Liver (tissue), 9 donors: ENCODE measurements around the gene MEG3. TPM values are rescaled to one million over a fixed set of nuclear protein-coding genes. Genes with fewer than 3 reads are reported as not detected.

Experiments used
- DNase-seq: peaks from one replicate; pipeline ENCODE4 v3.0.0-alpha.2; 2017; ENCODE audit warnings: low spot score
- H3K27ac ChIP-seq, 2 donors: one replicate each; pipeline ENCODE4 v1.7.0; 2013; ENCODE audit warnings: inconsistent platforms in 2 of 2, low read length in 2 of 2, control low read depth in 1 of 2, low read depth in 1 of 2, mild to moderate bottlenecking in 1 of 2
- H3K27me3 ChIP-seq, 4 donors: one replicate each; pipeline versions ENCODE4 v1.6.1 to v1.7.0; 2013; ENCODE audit warnings: low read length in 3 of 4, inconsistent platforms in 1 of 4, mild to moderate bottlenecking in 1 of 4, moderate library complexity in 1 of 4; ENCODE audit not compliant: control insufficient read depth in 4 of 4, insufficient read depth in 4 of 4
- H3K36me3 ChIP-seq, 4 donors: one replicate each; pipeline versions ENCODE4 v1.6.1 to v1.7.0; 2013; ENCODE audit warnings: low read length in 3 of 4, mild to moderate bottlenecking in 3 of 4, low read depth in 1 of 4, moderate library complexity in 1 of 4; ENCODE audit not compliant: control insufficient read depth in 4 of 4, insufficient read depth in 3 of 4
- H3K4me1 ChIP-seq, 4 donors: one replicate each; pipeline versions ENCODE4 v1.6.1 to v1.7.0; 2013; ENCODE audit warnings: low read length in 3 of 4, mild to moderate bottlenecking in 3 of 4, moderate library complexity in 1 of 4; ENCODE audit not compliant: control insufficient read depth in 4 of 4, insufficient read depth in 4 of 4
- H3K4me3 ChIP-seq, 3 donors: one replicate each; pipeline versions ENCODE4 v1.6.1 to v1.7.0; 2013; ENCODE audit warnings: low read length in 3 of 3, control low read depth in 1 of 3, low read depth in 1 of 3, mild to moderate bottlenecking in 1 of 3
- H3K9ac ChIP-seq, 2 donors: one replicate each; pipeline ENCODE4 v1.7.0; 2013; ENCODE audit warnings: low read length in 2 of 2, mild to moderate bottlenecking in 2 of 2, moderate library complexity in 2 of 2, control low read depth in 1 of 2, low read depth in 1 of 2
- H3K9me3 ChIP-seq, 4 donors: one replicate each; pipeline versions ENCODE4 v1.6.1 to v1.7.0; 2013; ENCODE audit warnings: low read length in 3 of 4; ENCODE audit not compliant: control insufficient read depth in 4 of 4
- ATF3 ChIP-seq: IDR thresholded peaks from 2 replicates; pipeline ENCODE4 v1.6.1; 2016; ENCODE audit warnings: antibody characterized with exemption
- CTCF ChIP-seq: fragments of 150-350 bp; IDR thresholded peaks from 2 replicates; pipeline ENCODE4 v1.5.1; 2017; ENCODE audit warnings: improper control_type of control experiment, low read depth, low read length; ENCODE audit not compliant: missing input control
- EGR1 ChIP-seq, 2 donors: IDR thresholded peaks; 2 replicates each; pipeline ENCODE4 v1.6.1; 2016 to 2018; ENCODE audit warnings: antibody characterized with exemption in 2 of 2, low read depth in 2 of 2
- FOXA1 ChIP-seq: IDR thresholded peaks from 2 replicates; pipeline ENCODE4 v1.6.1; 2016; ENCODE audit warnings: antibody characterized with exemption
- FOXA2 ChIP-seq: IDR thresholded peaks from 2 replicates; pipeline ENCODE4 v1.6.1; 2016; ENCODE audit warnings: antibody characterized with exemption
- HNF4A ChIP-seq, 2 donors: conservative IDR thresholded peaks; 2 replicates each; pipeline ENCODE4 v1.6.1; 2016; ENCODE audit warnings: antibody characterized with exemption in 2 of 2, mild to moderate bottlenecking in 2 of 2
- HNF4G ChIP-seq: IDR thresholded peaks from 2 replicates; pipeline ENCODE4 v1.6.1; 2016; ENCODE audit warnings: antibody characterized with exemption
- JUND ChIP-seq, 2 donors: IDR thresholded peaks; 2 replicates each; pipeline ENCODE4 v1.6.1; 2016; ENCODE audit warnings: antibody characterized with exemption in 2 of 2
- MAX ChIP-seq: IDR thresholded peaks from 2 replicates; pipeline ENCODE4 v1.6.1; 2016; ENCODE audit warnings: antibody characterized with exemption
- NR2F2 ChIP-seq: IDR thresholded peaks from 2 replicates; pipeline ENCODE4 v1.6.1; 2016; ENCODE audit warnings: antibody characterized with exemption
- REST ChIP-seq: IDR thresholded peaks from 2 replicates; pipeline ENCODE4 v1.6.1; 2016; ENCODE audit warnings: antibody characterized with exemption, mild to moderate bottlenecking
- RXRA ChIP-seq, 2 donors: IDR thresholded peaks; 2 replicates each; pipeline ENCODE4 v1.6.1; 2017 to 2018; ENCODE audit warnings: antibody characterized with exemption in 2 of 2, mild to moderate bottlenecking in 1 of 2
- SP1 ChIP-seq: IDR thresholded peaks from 2 replicates; pipeline ENCODE4 v1.6.1; 2018; ENCODE audit warnings: antibody characterized with exemption, mild to moderate bottlenecking
- YY1 ChIP-seq: IDR thresholded peaks from 2 replicates; pipeline ENCODE4 v1.6.1; 2016; ENCODE audit warnings: antibody characterized with exemption, mild to moderate bottlenecking
- ZBTB33 ChIP-seq: IDR thresholded peaks from 2 replicates; pipeline ENCODE4 v1.6.1; 2016; ENCODE audit warnings: antibody characterized with exemption
- WGBS: extraction: QIAGEN DNeasy Blood & Tissue Kit; methylation state at CpG from one replicate; pipeline ENCODE4 v1.1.7; 2013; 5-methylcytosine and 5-hydroxymethylcytosine counted together
- polyA plus RNA-seq, 2 donors: library from polyadenylated mRNA; stranded (reverse) in 1 of 2; unstranded in 1 of 2; fragments of 200-250 nt in 1 of 2; fragments of >200 nt in 1 of 2; fragmentation: Nextera tagmentation in 1 of 2; extraction: Ambion mirVana in 1 of 2; gene quantifications; one replicate each; pipeline versions ENCODE4 v1.2.1 to v1.2.3, GENCODE V29; 2013 to 2015
- total RNA-seq, 2 donors: library from RNA; depleted of rRNA; stranded (reverse); fragments of >200 nt; gene quantifications; one replicate each; pipeline ENCODE4 v1.2.3, GENCODE V29; 2014
- donor health status: healthy.
- donor health status: healthy.
- donor health status: healthy.
- donor health status: healthy.
- donor health status: healthy.

The MEG3 gene
- total and polyA plus RNA-seq, 4 donors = 12.3 to 485 (median 23.1) TPM

GRCh38 chr14:100823413-100824080 is 2.4 kb upstream of the MEG3 start:
- no peak for DNase-seq

GRCh38 chr14:100824091-100824551 is 1.8 kb upstream of the MEG3 start:
- TF ChIP-seq REST = no peak
- no peak for DNase-seq
- Histone ChIP-seq H3K36me3 (no peaks in the 10 kb centered on the region), H3K4me3 (no peak overlapping the region), H3K27me3 (no peaks in the 10 kb centered on the region), H3K4me1 (peaks cover 0 to 2% (median 0%) of the 10 kb centered on the region in 4 donors), H3K27ac (no peak overlapping the region), H3K9me3 (peaks cover 0 to 4% (median 0%) of the 10 kb centered on the region in 4 donors), H3K9ac (no peak overlapping the region)
- 69% methylated on average over 32 of the region's 32 CpGs for WGBS

More at GRCh38 chr14:100823413-100824080, 2.4 kb upstream of the MEG3 start:
- Histone ChIP-seq H3K9ac (no peak overlapping the region), H3K27ac (no peak overlapping the region), H3K36me3 (no peaks in the 10 kb centered on the region), H3K4me1 (peaks cover 0 to 2% (median 0%) of the 10 kb centered on the region in 4 donors), H3K4me3 (no peak overlapping the region), H3K9me3 (peaks cover 0 to 4% (median 0%) of the 10 kb centered on the region in 4 donors), H3K27me3 (no peaks in the 10 kb centered on the region)
- no peak for TF ChIP-seq RXRA (IDR thresholded peaks at IDR 0.05)
- no peak for TF ChIP-seq FOXA1
- TF ChIP-seq HNF4A (conservative IDR thresholded peaks at IDR 0.05) = no peak
- TF ChIP-seq EGR1 (IDR thresholded peaks at IDR 0.05; ENCODE audit: low read depth in 2 of 2) = no peak
- no peak for TF ChIP-seq ZBTB33
- no peak for TF ChIP-seq CTCF
- TF ChIP-seq JUND (IDR thresholded peaks at IDR 0.05) = no peak
- no peak for TF ChIP-seq MAX
- TF ChIP-seq NR2F2 = no peak
- TF ChIP-seq FOXA2 = no peak
- no peak for TF ChIP-seq SP1
- TF ChIP-seq YY1 = no peak
- TF ChIP-seq HNF4G = no peak
- TF ChIP-seq ATF3 = no peak
- WGBS = 85% methylated on average over 11 of the region's 11 CpGs
